Measurements from ENCODE around the gene CYP17A1.

CYP17A1 gene

DNA sequence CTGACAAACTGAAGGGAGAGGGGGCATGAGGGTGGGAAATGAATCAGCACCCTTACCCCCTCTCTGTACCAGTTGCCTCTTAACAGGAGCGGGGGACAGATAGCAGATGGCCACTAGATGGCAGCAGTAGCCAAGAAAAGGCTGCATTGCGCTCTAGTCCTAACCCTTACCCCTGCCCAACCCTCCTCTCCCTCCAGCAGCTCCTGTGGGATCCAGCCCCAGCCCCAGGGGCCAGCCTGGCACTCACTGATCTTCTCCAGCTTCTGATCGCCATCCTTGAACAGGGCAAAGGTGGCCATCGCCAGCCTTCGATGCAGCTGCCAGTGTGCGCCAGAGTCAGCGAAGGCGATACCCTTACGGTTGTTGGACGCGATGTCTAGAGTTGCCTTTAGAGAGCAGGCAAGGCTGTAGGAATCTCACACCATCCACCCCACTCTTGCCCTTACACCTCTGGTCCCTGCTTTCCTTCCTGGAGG is 2.2 kb downstream of the CYP17A1 start:
- H3K4me2 ChIP-seq (ENCODE audit: low read length) = no peak overlapping the region
- H3K9ac ChIP-seq = no peak overlapping the region
- H3K36me3 ChIP-seq (ENCODE audit: control insufficient read depth, insufficient read depth, low read length) = no peaks in the 10 kb centered on the region
- H3K27ac ChIP-seq = peak overlapping the region; percentile 49
- no peaks in the 10 kb centered on the region for H3K79me2 ChIP-seq
- TF ChIP-seq CTCF (IDR thresholded peaks at IDR 0.05) = peak; percentile 86
- no peak overlapping the region for H3K4me3 ChIP-seq (ENCODE audit: low read depth, low read length)
- peaks cover 28% of the 10 kb centered on the region for H3K4me1 ChIP-seq
- H2AFZ ChIP-seq = peak overlapping the region; percentile 4
- H3K27me3 ChIP-seq (ENCODE audit: control insufficient read depth, insufficient read depth, low read length) = no peaks in the 10 kb centered on the region
- no peaks in the 10 kb centered on the region for H3K9me3 ChIP-seq (ENCODE audit: control insufficient read depth, low read length)

DNA sequence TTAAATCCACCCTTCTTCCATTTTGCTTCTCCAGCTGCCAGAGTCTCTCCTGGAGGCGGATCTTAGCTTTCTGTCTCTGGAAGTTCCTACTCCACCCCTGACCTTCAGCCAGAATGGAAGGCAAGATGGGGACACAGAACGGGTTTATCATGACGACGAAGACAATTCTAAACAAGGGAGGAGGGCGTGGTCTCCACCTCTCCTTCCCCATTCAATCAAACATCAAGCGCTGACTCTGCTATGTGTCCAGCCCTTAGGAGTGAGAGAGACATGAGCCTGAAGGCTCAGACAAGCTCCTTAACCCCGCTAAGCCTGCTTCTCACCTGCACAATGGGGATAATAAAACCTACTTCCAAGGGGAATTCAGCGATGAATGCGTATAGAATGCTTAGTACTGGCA is 3.1 kb downstream of the CYP17A1 start:
- Histone ChIP-seq H2AFZ (no peak overlapping the region), H3K27me3 (ENCODE audit: control insufficient read depth, insufficient read depth, low read length) (no peaks in the 10 kb centered on the region), H3K9ac (no peak overlapping the region), H3K9me3 (ENCODE audit: control insufficient read depth, low read length) (no peaks in the 10 kb centered on the region), H3K4me1 (peaks cover 28% of the 10 kb centered on the region), H3K4me2 (ENCODE audit: low read length) (no peak overlapping the region), H3K36me3 (ENCODE audit: control insufficient read depth, insufficient read depth, low read length) (no peaks in the 10 kb centered on the region), H3K27ac (no peak overlapping the region), H3K4me3 (ENCODE audit: low read depth, low read length) (no peak overlapping the region), H3K79me2 (no peaks in the 10 kb centered on the region)
- TF ChIP-seq CTCF (IDR thresholded peaks at IDR 0.05) = no peak

DNA sequence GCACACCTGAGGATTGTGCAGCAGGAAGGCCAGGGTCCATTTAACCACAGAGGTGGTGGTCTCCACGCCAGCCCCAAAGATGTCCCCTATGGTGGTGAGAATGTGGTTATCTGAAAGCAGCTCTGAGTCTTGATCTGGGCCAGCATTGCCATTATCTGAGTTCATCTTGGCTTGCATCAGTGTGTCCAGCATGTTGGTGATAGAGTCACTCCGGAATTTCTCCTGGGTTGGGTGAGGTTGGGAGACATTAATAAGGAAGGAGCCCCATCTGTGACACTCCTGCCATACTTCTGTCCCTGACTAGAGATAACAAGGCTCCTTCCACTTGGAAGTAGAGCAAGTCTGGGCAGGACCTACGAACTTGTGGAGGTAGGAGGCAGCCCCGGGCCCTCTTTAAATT is 4.2 kb downstream of the CYP17A1 start:
- no peak for TF ChIP-seq CTCF (IDR thresholded peaks at IDR 0.05)
- no peak overlapping the region for H3K4me3 ChIP-seq (ENCODE audit: low read depth, low read length)
- no peaks in the 10 kb centered on the region for H3K27me3 ChIP-seq (ENCODE audit: control insufficient read depth, insufficient read depth, low read length)
- no peaks in the 10 kb centered on the region for H3K79me2 ChIP-seq
- no peak overlapping the region for H3K27ac ChIP-seq
- H3K9me3 ChIP-seq (ENCODE audit: control insufficient read depth, low read length) = no peaks in the 10 kb centered on the region
- no peak overlapping the region for H3K9ac ChIP-seq
- H3K4me2 ChIP-seq (ENCODE audit: low read length) = no peak overlapping the region
- H3K36me3 ChIP-seq (ENCODE audit: control insufficient read depth, insufficient read depth, low read length) = no peaks in the 10 kb centered on the region
- peaks cover 26% of the 10 kb centered on the region for H3K4me1 ChIP-seq
- H2AFZ ChIP-seq = no peak overlapping the region

- Histone ChIP-seq H3K4me1 (peaks cover 20% of the 10 kb centered on the region), H3K4me2 (ENCODE audit: low read length) (no peak overlapping the region), H3K27me3 (ENCODE audit: control insufficient read depth, insufficient read depth, low read length) (no peaks in the 10 kb centered on the region), H3K36me3 (ENCODE audit: control insufficient read depth, insufficient read depth, low read length) (no peaks in the 10 kb centered on the region), H3K9me3 (ENCODE audit: control insufficient read depth, low read length) (no peaks in the 10 kb centered on the region), H3K79me2 (no peaks in the 10 kb centered on the region), H3K27ac (no peak overlapping the region), H2AFZ (no peak overlapping the region), H3K9ac (no peak overlapping the region), H3K4me3 (ENCODE audit: low read depth, low read length) (no peak overlapping the region)
- no peak for TF ChIP-seq CTCF (IDR thresholded peaks at IDR 0.05)
These were observed 5.0 kb downstream of the CYP17A1 start for GRCh38 chr10:102832248-102832647.

- Histone ChIP-seq H3K4me3 (ENCODE audit: low read depth, low read length) (no peak overlapping the region), H3K79me2 (no peaks in the 10 kb centered on the region), H3K4me2 (ENCODE audit: low read length) (no peak overlapping the region), H3K27me3 (ENCODE audit: control insufficient read depth, insufficient read depth, low read length) (no peaks in the 10 kb centered on the region), H3K9ac (no peak overlapping the region), H3K36me3 (ENCODE audit: control insufficient read depth, insufficient read depth, low read length) (no peaks in the 10 kb centered on the region), H3K4me1 (peaks cover 12% of the 10 kb centered on the region), H2AFZ (no peak overlapping the region), H3K27ac (no peak overlapping the region), H3K9me3 (ENCODE audit: control insufficient read depth, low read length) (no peaks in the 10 kb centered on the region)
- TF ChIP-seq CTCF (IDR thresholded peaks at IDR 0.05) = no peak
These were observed 5.7 kb downstream of the CYP17A1 start for GRCh38 chr10:102831322-102832071.
